Epithelial cell of proximal tubule (primary cell): ENCODE data around the gene LRRC14B. TPM values are rescaled to one million over a fixed set of nuclear protein-coding genes. Genes with fewer than 3 reads are reported as not detected.

Source experiments
- DNase-seq: peaks from one replicate; pipeline ENCODE4 v3.0.0-alpha.2; 2011; ENCODE audit warnings: low read depth
- H3K4me3 ChIP-seq: 2 replicates; pipeline ENCODE4 v1.5.1; 2011; ENCODE audit warnings: low read depth, mild to moderate bottlenecking, low read length
- CTCF ChIP-seq: conservative IDR thresholded peaks from 2 replicates; pipeline ENCODE4 v1.5.1; 2012; ENCODE audit warnings: low read depth, mild to moderate bottlenecking, low read length
- total RNA-seq: library from RNA; depleted of rRNA; stranded (reverse); fragments of >200 nt; gene quantifications from 2 replicates; pipeline ENCODE4 v1.2.3, GENCODE V29; 2015

Gene LRRC14B
- total RNA-seq, 1 donor from 2014 or later: not detected

- H3K4me3 ChIP-seq: no peak overlapping the region
- DNase-seq: no peak
- TF ChIP-seq CTCF: no peak
These were observed 9.2 kb upstream of the LRRC14B start for GRCh38 chr5:182126-182525.

GRCh38 chr5:184471-184870, 6.8 kb upstream of the LRRC14B start:
- DNase-seq: no peak
- no peak overlapping the region for H3K4me3 ChIP-seq
- TF ChIP-seq CTCF: no peak

- TF ChIP-seq CTCF: no peak
- no peak overlapping the region for H3K4me3 ChIP-seq
- no peak for DNase-seq
These were observed 5.9 kb upstream of the LRRC14B start for GRCh38 chr5:185095-186070.

GRCh38 chr5:186091-187041, 4.9 kb upstream of the LRRC14B start:
- no peak for DNase-seq
- H3K4me3 ChIP-seq: no peak overlapping the region

GRCh38 chr5:187042-187431, 4.3 kb upstream of the LRRC14B start:
- no peak for TF ChIP-seq CTCF
- H3K4me3 ChIP-seq: no peak overlapping the region
- no peak for DNase-seq

More at GRCh38 chr5:186091-187041, 4.9 kb upstream of the LRRC14B start:
- no peak for TF ChIP-seq CTCF

GRCh38 chr5:187617-188451, 3.5 kb upstream of the LRRC14B start:
- peak overlapping the region; percentile 36 for H3K4me3 ChIP-seq
- no peak for TF ChIP-seq CTCF
- DNase-seq: no peak
